ENCODE measurements around the gene CLPSL1. TPM values are rescaled to one million over a fixed set of nuclear protein-coding genes. Genes with fewer than 3 reads are reported as not detected.

The CLPSL1 gene
- total and polyA plus RNA-seq, 12 donors: not detected

DNA sequence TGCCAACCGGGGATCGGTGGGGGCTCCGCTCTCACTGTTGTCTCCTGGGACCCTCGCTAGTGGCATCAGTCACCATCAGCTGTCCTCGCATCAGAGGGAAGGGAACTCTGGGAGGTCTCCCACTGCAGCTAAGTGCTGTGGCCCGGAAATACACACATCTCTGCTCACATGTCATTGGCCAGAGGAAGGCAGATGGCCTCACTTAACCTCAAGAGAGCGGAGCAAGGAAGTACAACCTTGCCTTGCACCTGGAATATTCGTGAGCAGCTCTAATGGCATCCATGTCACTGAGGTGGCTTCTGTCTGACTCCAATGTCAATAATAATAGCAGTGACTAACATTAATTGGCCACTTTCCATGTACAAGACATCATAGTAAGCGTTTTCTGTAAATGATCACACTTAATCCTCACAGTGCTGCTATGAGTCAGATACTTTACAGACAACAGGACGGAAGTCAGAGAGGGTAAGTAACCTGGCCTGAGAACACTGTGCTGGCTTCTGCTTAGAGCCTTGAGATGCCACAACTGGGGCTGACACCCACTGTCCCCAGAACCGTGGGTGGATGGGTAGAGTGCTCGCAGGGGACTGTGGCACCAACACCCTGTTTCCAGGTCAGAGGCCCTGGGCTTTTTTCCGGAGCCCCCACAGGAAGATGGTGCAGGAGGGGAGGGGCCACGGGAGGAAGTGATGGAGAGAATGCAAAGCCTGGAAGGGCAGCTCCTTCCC lies 30.3 kb downstream of the CLPSL1 start:
- Histone ChIP-seq H3K27ac (no peak overlapping the region), H3K27me3 (no peaks in the 10 kb centered on the region), H3K4me3 (no peak overlapping the region), H3K36me3 (replicated peaks in 1 of 2) (no peaks in the 10 kb centered on the region), H3K9me3 (replicated peaks in 1 of 3) (no peaks in the 10 kb centered on the region), H3K4me1 (replicated peaks in 1 of 2) (no peaks in the 10 kb centered on the region)
- no peak for DNase-seq
- WGBS, 4 donors: 62 to 67% (median 64%) methylated on average over 11 to 14 of the region's 14 CpGs
- no peak for TF ChIP-seq POLR2A (IDR thresholded peaks at IDR 0.05)
- TF ChIP-seq, protein P1, sequence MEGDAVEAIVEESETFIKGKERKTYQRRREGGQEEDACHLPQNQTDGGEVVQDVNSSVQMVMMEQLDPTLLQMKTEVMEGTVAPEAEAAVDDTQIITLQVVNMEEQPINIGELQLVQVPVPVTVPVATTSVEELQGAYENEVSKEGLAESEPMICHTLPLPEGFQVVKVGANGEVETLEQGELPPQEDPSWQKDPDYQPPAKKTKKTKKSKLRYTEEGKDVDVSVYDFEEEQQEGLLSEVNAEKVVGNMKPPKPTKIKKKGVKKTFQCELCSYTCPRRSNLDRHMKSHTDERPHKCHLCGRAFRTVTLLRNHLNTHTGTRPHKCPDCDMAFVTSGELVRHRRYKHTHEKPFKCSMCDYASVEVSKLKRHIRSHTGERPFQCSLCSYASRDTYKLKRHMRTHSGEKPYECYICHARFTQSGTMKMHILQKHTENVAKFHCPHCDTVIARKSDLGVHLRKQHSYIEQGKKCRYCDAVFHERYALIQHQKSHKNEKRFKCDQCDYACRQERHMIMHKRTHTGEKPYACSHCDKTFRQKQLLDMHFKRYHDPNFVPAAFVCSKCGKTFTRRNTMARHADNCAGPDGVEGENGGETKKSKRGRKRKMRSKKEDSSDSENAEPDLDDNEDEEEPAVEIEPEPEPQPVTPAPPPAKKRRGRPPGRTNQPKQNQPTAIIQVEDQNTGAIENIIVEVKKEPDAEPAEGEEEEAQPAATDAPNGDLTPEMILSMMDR (IDR thresholded peaks at IDR 0.05): no peak
- intact Hi-C loops (cut with DNase I): no loop called here

DNA sequence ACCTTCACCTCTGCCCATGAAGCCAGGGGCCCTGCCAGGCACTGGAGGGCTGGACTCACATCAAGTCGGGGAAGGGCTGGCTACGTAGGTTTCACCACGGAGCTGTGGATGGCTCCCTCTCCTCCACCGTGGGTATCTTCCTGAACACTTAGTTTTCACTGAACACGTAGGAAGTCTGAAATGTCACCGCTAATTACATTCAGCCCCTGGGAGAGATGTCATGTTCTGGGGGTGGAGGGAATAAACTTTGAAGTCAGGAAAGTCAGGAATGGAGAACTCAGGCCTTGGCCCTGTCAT lies 30.8 kb downstream of the CLPSL1 start:
- no peaks in the 10 kb centered on the region for H3K4me1 ChIP-seq (replicated peaks in 1 of 2)
- DNase-seq: no peak
- H3K36me3 ChIP-seq (replicated peaks in 1 of 2): no peaks in the 10 kb centered on the region
- no peak overlapping the region for H3K4me3 ChIP-seq
- H3K27ac ChIP-seq: no peak overlapping the region
- H3K9me3 ChIP-seq (replicated peaks in 1 of 3): peaks cover 0 to 4% (median 0%) of the 10 kb centered on the region in 3 donors
- intact Hi-C loops (cut with DNase I): no loop called here
- WGBS, 4 donors: 72 to 83% (median 76%) methylated on average over 1 to 6 of the region's 6 CpGs
- TF ChIP-seq, protein P1 (IDR thresholded peaks at IDR 0.05): no peak
- no peak for TF ChIP-seq POLR2A (IDR thresholded peaks at IDR 0.05)
- H3K27me3 ChIP-seq: no peaks in the 10 kb centered on the region

DNA sequence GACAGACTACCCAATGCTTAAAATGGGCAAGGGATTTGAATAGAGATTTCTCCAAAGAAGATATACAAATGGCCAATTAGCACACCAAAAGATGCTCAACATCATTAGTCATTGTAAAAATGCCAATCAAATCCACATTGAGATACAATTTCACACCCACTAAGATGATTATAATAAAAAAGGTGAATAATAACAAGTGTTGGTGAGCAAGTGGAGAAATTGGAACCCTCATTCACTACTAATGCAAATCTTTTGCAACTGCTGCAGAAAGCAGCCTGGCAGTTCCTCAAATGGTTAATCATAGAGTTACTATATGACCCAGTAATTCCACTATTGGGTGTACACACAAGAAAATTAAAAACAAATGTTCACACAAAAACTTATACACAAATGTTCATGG lies 36.7 kb downstream of the CLPSL1 start:
- H3K27me3 ChIP-seq: no peaks in the 10 kb centered on the region
- no peak overlapping the region for H3K4me3 ChIP-seq
- intact Hi-C loops (cut with DNase I): no loop called here
- H3K9me3 ChIP-seq (replicated peaks in 1 of 3): peaks cover 0 to 6% (median 0%) of the 10 kb centered on the region in 3 donors
- no peak overlapping the region for H3K27ac ChIP-seq
- H3K36me3 ChIP-seq (replicated peaks in 1 of 2): no peaks in the 10 kb centered on the region
- no peak for DNase-seq
- no peak for TF ChIP-seq POLR2A (IDR thresholded peaks at IDR 0.05)
- TF ChIP-seq, protein P1 (IDR thresholded peaks at IDR 0.05): no peak
- H3K4me1 ChIP-seq (replicated peaks in 1 of 2): no peaks in the 10 kb centered on the region

DNA sequence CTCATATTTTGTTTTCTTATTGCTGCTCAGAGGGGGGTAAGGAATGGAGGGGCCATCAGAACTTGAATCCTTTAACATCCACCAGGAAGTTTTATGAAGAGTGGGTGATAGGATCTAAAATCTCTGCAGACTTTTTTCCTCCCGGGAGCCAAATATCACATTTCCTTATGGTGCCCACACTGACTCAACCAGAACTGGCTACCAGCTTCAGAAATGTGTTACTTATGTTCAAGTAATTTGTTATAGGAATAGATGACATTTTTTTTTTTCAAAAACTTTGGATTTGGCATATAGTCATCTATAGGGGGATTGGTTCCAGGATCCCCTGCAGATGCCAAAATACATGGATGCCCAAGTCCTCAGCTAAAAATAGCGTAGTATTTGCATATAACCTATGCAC lies 42.8 kb downstream of the CLPSL1 start:
- intact Hi-C loops (cut with DNase I): no loop called here

More for the DNA sequence above, 42.8 kb downstream of the CLPSL1 start:
- no peaks in the 10 kb centered on the region for H3K4me1 ChIP-seq (replicated peaks in 1 of 2)
- no peaks in the 10 kb centered on the region for H3K36me3 ChIP-seq (replicated peaks in 1 of 2)
- no peaks in the 10 kb centered on the region for H3K27me3 ChIP-seq
- H3K9me3 ChIP-seq (replicated peaks in 1 of 3): no peaks in the 10 kb centered on the region
- 92 to 98% (median 95%) methylated on average over 2 of the region's 2 CpGs for WGBS, 4 donors
- TF ChIP-seq, protein P1 (IDR thresholded peaks at IDR 0.05): no peak
- no peak for TF ChIP-seq POLR2A (IDR thresholded peaks at IDR 0.05)
- DNase-seq: no peak
- no peak overlapping the region for H3K27ac ChIP-seq
- H3K4me3 ChIP-seq: no peak overlapping the region
